Spleen (tissue), 7 donors: ENCODE data around the gene NETO1.

Experiments
- CTCF ChIP-seq, 11 experiments: fragments of 200-600 bp in 7 of 11; fragments of 450-650 bp in 4 of 11; sonication (generic) in 4 of 11; IDR thresholded peaks in 8 of 11; conservative IDR thresholded peaks in 3 of 11; 1 replicate in 7 of 11; 2 replicates in 4 of 11; pipeline versions ENCODE4 v1.4.0 to v1.8.0; 2016 to 2021; ENCODE audit warnings: antibody characterized with exemption in 11 of 11, inconsistent platforms in 4 of 11, mild to moderate bottlenecking in 1 of 11
- POLR2AphosphoS5 ChIP-seq, 3 donors: sonication (generic); formaldehyde crosslinking; IDR thresholded peaks; one replicate each; pipeline ENCODE4 v1.5.1; 2017; ENCODE audit warnings: antibody characterized with exemption in 3 of 3
- donor health status: DM: no; HTN: no; CAD: no; lungs with moderate emphysema.
- donor health status: DM: no; HTN: no; CAD: no.
- donor health status: DM: no; HTN: no; CAD: no.

- TF ChIP-seq CTCF (IDR thresholded peaks at IDR 0.05 in 8 of 11, conservative IDR thresholded peaks at IDR 0.05 in 3 of 11) (no peak), POLR2AphosphoS5 (IDR thresholded peaks at IDR 0.05) (no peak)
Measured at GRCh38 chr18:72727776-72728175, 140.0 kb downstream of the NETO1 start.
